GM13977 (cell line): Measurements from ENCODE around the gene TRIM43.
"Not testable (repeated sequence)": the region's sequence is repeated elsewhere in the genome, so short reads cannot be mapped to it uniquely, and the experiment has no call there.

Source experiments
- DNase-seq: peaks from one replicate; pipeline ENCODE4 v3.0.0; 2012; ENCODE audit warnings: low spot score
- CTCF ChIP-seq: IDR thresholded peaks from 2 replicates; pipeline ENCODE4 v1.5.1; 2012; ENCODE audit warnings: mild to moderate bottlenecking, control low read depth; ENCODE audit not compliant: insufficient read depth; ENCODE audit errors: extremely low read depth, missing control alignments
- in situ Hi-C: fragments of 300-500 bp; cut with MboI; formaldehyde crosslinking; loops from one replicate; pipeline ENCODE4 v1.12.0; 2022; ENCODE audit warnings: low sequenced_read_pairs, low pct_unique_long_range_greater_than_20kb, mixed read lengths, inconsistent platforms; ENCODE audit not compliant: unreplicated experiment

The TRIM43 gene

GRCh38 chr2:95578539-95578938 is 13.3 kb upstream of the TRIM43 start:
- no peak for DNase-seq
- in situ Hi-C loops: no loop called here

GRCh38 chr2:95583545-95583944 is 8.3 kb upstream of the TRIM43 start:
- DNase-seq, in situ Hi-C loops: not testable (repeated sequence)

More at GRCh38 chr2:95578539-95578938, 13.3 kb upstream of the TRIM43 start:
- no peak for TF ChIP-seq CTCF

GRCh38 chr2:95584321-95584720 is 7.5 kb upstream of the TRIM43 start:
- in situ Hi-C loops: not testable (repeated sequence)

GRCh38 chr2:95589777-95590536 is 1.8 kb upstream of the TRIM43 start:
- DNase-seq, in situ Hi-C loops: not testable (repeated sequence)

More at GRCh38 chr2:95584321-95584720, 7.5 kb upstream of the TRIM43 start:
- not testable (repeated sequence) for DNase-seq

DNA sequence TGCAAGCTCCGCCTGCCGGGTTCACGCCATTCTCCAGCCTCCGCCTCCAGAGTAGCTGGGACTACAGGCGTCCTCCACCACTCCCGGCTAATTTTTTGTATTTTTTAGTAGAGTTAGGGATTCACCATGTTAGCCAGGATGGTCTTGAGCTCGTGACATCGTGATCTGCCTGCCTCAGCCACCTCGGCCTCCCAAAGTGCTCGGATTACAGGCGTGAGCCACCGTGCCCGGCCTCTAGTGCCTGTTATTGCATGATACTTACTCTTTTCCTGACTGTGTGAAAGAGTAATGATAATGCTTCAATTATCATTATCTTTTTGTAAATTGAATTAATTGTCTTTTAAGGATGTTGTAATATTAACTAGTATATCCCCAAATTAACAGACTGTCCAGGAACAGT is 1.2 kb downstream of the TRIM43 start:
- DNase-seq, in situ Hi-C loops: not testable (repeated sequence)

- DNase-seq, in situ Hi-C loops: not testable (repeated sequence)
Observed at GRCh38 chr2:95595012-95595411, 3.2 kb downstream of the TRIM43 start.

DNA sequence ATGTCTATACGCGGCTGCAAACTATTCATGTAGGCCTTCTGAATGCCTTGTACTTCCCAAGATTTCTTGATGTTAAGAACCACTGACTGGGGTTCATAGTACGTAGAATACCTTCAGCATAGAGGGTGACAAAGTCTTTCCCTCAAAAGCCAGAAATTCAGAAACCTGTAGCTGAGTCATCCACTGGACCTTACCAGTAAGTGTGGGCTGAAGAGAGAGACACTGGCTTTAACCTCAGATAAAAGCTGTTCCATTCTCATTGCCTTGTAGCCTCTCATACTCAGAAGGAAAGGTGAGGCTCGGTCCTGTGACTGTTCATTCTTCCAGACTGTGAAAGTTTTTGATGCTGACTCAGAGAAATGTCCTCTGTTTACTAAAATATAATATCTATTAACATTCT is 9.5 kb downstream of the TRIM43 start:
- DNase-seq, in situ Hi-C loops: not testable (repeated sequence)

DNA sequence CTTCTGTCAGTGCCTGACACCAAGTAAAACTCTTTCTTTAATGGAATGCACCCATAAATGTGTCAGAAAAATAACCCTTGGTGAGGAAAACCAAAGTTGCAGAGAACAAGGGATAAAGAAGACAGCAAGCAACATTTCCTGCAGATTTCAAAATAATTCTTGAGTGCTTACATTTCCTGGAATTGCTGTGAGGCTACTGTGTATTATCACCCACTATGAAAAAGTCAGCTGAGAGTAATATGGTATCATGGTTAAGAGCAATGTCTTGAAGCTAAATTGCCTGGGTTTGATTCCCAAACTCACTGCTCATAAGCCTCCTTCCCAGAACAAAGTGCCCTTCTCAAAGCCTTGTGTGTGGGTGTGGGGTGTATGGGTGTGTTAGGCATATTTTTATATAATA is 10.3 kb downstream of the TRIM43 start:
- in situ Hi-C loops: not testable (repeated sequence)

DNA sequence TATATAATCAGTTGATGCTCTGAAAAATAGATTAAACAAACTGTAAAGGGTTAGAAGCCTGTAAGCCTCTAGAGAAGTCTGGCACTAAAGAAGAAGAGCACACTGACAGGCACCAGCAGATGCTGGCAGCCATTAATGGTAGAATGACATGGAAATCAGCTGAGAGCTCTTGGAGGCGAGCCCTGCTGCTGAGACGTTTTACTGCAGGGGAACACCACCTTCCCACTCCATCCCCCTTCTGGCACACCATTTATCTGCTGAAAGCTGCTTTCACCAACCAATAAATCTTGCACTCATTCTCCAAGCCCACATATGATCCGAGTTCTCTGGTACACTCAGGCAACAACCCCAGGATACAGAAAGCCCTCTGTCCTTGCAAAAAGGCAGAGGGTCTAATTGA is 16.6 kb downstream of the TRIM43 start:
- in situ Hi-C loops: not testable (repeated sequence)

More for the DNA sequence above, 10.3 kb downstream of the TRIM43 start:
- not testable (repeated sequence) for DNase-seq

DNA sequence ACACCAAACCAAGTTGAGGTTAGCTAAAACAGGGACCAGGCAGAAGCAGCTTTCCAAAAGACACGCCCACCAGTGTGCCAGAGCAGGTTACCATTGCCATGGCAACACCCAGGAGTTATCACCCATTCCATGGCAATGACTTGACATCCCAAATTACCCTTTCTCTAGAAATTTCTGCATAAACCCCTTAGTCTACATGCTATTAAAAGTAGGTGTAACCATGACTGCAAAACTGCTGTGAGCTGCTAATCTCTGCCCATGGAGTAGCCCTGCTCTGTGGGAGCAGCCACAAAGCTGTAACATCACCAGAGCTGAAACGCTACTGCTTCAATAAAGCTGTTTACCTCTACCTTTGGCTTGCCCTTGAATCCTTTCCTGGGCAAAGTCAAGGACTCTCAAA is 18.0 kb downstream of the TRIM43 start:
- in situ Hi-C loops: not testable (repeated sequence)

More for the DNA sequence above, 16.6 kb downstream of the TRIM43 start:
- DNase-seq: not testable (repeated sequence)

GRCh38 chr2:95613048-95613447 is 21.2 kb downstream of the TRIM43 start:
- DNase-seq, in situ Hi-C loops: not testable (repeated sequence)

More for the DNA sequence above, 18.0 kb downstream of the TRIM43 start:
- not testable (repeated sequence) for DNase-seq

GRCh38 chr2:95622728-95623127 is 30.9 kb downstream of the TRIM43 start:
- DNase-seq, in situ Hi-C loops: not testable (repeated sequence)

- DNase-seq, in situ Hi-C loops: not testable (repeated sequence)
Observed at GRCh38 chr2:95630987-95631386, 39.2 kb downstream of the TRIM43 start.

GRCh38 chr2:95633626-95634259 is 41.9 kb downstream of the TRIM43 start:
- DNase-seq, in situ Hi-C loops: not testable (repeated sequence)

GRCh38 chr2:95640515-95641288 is 48.9 kb downstream of the TRIM43 start:
- in situ Hi-C loops, DNase-seq: not testable (repeated sequence)

- DNase-seq, in situ Hi-C loops: not testable (repeated sequence)
Observed at GRCh38 chr2:95641289-95641575, 49.4 kb downstream of the TRIM43 start.

- in situ Hi-C loops: not testable (repeated sequence)
Observed at GRCh38 chr2:95641787-95642186, 50.0 kb downstream of the TRIM43 start.

More at GRCh38 chr2:95641787-95642186, 50.0 kb downstream of the TRIM43 start:
- DNase-seq: not testable (repeated sequence)
